ENCODE measurements around the gene NUPR2.
"Not testable (repeated sequence)": the region's sequence is repeated elsewhere in the genome, so short reads cannot be mapped to it uniquely, and the experiment has no call there.

DNA sequence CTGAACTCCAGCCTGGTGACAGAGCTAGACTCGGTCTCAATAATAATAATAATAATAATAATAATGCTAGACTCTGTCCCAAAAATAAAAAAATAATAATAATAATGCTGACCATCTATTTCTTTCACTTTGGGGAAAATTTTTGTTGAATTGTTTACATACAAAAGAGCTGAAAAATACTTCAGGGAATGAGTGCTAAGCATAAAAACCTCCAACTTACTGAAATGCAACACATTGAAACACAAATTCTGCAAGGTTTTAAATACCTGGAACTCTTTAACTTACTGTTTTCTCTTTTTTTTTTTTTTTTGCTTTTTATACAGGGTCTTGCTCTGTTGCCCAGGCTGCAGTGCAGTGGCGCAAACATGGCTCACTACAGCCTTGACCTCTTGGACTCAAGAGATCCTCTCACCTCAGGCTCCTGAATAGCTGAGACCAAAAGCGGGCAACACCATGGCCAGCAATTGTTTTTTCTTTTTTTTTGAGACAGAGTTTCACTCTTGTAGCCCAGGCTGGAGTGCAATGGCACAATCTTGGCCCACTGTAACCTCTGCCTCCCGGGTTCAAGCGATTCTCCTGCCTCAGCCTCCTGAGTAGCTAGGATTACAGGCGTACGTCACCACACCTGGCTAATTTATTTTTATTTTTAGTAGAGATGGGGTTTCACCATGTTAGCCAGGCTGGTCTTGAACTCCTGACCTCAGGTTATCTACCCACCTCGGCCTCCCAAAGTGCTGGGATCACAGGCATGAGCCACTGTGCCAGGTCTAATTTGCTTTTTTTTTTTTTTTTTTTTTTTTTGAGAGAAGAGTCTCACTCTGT lies 17.8 kb downstream of the NUPR2 start:
- TF ChIP-seq MXI1 (IDR thresholded peaks at IDR 0.05; ENCODE audit: borderline replicate concordance, low read depth, low read length); RAD21 (IDR thresholded peaks at IDR 0.05; ENCODE audit: low read length); NFE2L2 (IDR thresholded peaks at IDR 0.05; ENCODE audit: low read depth, low read length); POLR2A (IDR thresholded peaks at IDR 0.05; ENCODE audit: low read depth, low read length); RCOR1 (IDR thresholded peaks at IDR 0.05; ENCODE audit: insufficient replicate concordance, low read length); BHLHE40 (IDR thresholded peaks at IDR 0.05; ENCODE audit: low read depth, low read length): not testable (repeated sequence)
- TF ChIP-seq, protein P1, sequence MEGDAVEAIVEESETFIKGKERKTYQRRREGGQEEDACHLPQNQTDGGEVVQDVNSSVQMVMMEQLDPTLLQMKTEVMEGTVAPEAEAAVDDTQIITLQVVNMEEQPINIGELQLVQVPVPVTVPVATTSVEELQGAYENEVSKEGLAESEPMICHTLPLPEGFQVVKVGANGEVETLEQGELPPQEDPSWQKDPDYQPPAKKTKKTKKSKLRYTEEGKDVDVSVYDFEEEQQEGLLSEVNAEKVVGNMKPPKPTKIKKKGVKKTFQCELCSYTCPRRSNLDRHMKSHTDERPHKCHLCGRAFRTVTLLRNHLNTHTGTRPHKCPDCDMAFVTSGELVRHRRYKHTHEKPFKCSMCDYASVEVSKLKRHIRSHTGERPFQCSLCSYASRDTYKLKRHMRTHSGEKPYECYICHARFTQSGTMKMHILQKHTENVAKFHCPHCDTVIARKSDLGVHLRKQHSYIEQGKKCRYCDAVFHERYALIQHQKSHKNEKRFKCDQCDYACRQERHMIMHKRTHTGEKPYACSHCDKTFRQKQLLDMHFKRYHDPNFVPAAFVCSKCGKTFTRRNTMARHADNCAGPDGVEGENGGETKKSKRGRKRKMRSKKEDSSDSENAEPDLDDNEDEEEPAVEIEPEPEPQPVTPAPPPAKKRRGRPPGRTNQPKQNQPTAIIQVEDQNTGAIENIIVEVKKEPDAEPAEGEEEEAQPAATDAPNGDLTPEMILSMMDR (conservative IDR thresholded peaks at IDR 0.05; ENCODE audit: low read depth, low read length) = not testable (repeated sequence)
- TF ChIP-seq, protein P2, sequence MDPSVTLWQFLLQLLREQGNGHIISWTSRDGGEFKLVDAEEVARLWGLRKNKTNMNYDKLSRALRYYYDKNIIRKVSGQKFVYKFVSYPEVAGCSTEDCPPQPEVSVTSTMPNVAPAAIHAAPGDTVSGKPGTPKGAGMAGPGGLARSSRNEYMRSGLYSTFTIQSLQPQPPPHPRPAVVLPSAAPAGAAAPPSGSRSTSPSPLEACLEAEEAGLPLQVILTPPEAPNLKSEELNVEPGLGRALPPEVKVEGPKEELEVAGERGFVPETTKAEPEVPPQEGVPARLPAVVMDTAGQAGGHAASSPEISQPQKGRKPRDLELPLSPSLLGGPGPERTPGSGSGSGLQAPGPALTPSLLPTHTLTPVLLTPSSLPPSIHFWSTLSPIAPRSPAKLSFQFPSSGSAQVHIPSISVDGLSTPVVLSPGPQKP (IDR thresholded peaks at IDR 0.05; ENCODE audit: borderline replicate concordance, low read depth, low read length) = not testable (repeated sequence)
- TF ChIP-seq, protein P3, sequence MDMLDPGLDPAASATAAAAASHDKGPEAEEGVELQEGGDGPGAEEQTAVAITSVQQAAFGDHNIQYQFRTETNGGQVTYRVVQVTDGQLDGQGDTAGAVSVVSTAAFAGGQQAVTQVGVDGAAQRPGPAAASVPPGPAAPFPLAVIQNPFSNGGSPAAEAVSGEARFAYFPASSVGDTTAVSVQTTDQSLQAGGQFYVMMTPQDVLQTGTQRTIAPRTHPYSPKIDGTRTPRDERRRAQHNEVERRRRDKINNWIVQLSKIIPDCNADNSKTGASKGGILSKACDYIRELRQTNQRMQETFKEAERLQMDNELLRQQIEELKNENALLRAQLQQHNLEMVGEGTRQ (IDR thresholded peaks at IDR 0.05; ENCODE audit: low read depth, low read length) = not testable (repeated sequence)

All from IMR-90 (cell line).